HepG2 (cell line): ENCODE data around the gene PCNX1. TPM values are rescaled to one million over a fixed set of nuclear protein-coding genes. Genes with fewer than 3 reads are reported as not detected.

Experiments
- ATAC-seq: fragments of 200-7000 bp; cut with Tn5 transposase; 3 replicates; pipeline ENCODE4 v1.9.1; 2020; ENCODE audit warnings: mild to moderate bottlenecking, moderate library complexity
- BruUV-seq: library from RNA; stranded (reverse); fragments of 400-500 nt; replicated peaks from 2 replicates; lab custom pipeline; 2021; lab: Mats Ljungman, UMichigan
- CTCF ChIA-PET: fragments of 300-600 bp; formaldehyde crosslinking; extraction: SDS; loops from one replicate; lab custom pipeline; 2021; ENCODE audit warnings: low total read pairs, inconsistent platforms, low intra/inter-chr PET ratio; lab: Yijun Ruan, JAX
- POLR2A ChIA-PET: fragments of 350-600 bp; sonication (Branson Sonifier 250); formaldehyde crosslinking; loops from one replicate; lab custom pipeline; 2020; ENCODE audit warnings: antibody characterized with exemption, inconsistent platforms; lab: Yijun Ruan, JAX
- DNase-seq: peaks from one replicate; pipeline ENCODE4 v3.0.0-alpha.2; 2015; ENCODE audit warnings: low spot score
- FAIRE-seq: peaks from 3 replicates; lab custom pipeline; 2011; peaks lifted over from hg19 to GRCh38; lab: Jason Lieb, UNC
- H2AFZ ChIP-seq: one replicate; pipeline ENCODE4 v1.6.1; 2011; ENCODE audit warnings: low read length, inconsistent platforms
- H3K27ac ChIP-seq: fragments of 300-600 bp; 3 replicates; pipeline ENCODE4 v1.8.0; 2011; ENCODE audit warnings: mixed run types, mild to moderate bottlenecking, mixed read lengths, low read length, inconsistent platforms; ENCODE audit not compliant: insufficient read depth; ENCODE audit errors: extremely low read length
- H3K27me3 ChIP-seq, 2 experiments: fragments of 200-600 bp in 1 of 2; 2 replicates in 1 of 2; 3 replicates in 1 of 2; pipeline versions ENCODE4 v1.6.0 to v1.8.0; 2011; ENCODE audit warnings: low read length in 2 of 2, mild to moderate bottlenecking in 2 of 2, moderate library complexity in 2 of 2, inconsistent platforms in 1 of 2; ENCODE audit not compliant: insufficient read depth in 2 of 2, control insufficient read depth in 1 of 2
- H3K36me3 ChIP-seq, 2 experiments: fragments of 200-600 bp in 1 of 2; replicated peaks in 1 of 2; 2 replicates in 1 of 2; 3 replicates in 1 of 2; pipeline versions ENCODE4 v1.5.1 to v1.8.0; 2011; ENCODE audit warnings: low read length in 2 of 2, inconsistent platforms in 1 of 2; ENCODE audit not compliant: insufficient read depth in 2 of 2, control insufficient read depth in 1 of 2
- H3K4me1 ChIP-seq: 2 replicates; pipeline ENCODE4 v1.5.1; 2012; ENCODE audit warnings: low read length, inconsistent platforms; ENCODE audit not compliant: insufficient read depth
- H3K4me2 ChIP-seq: 2 replicates; pipeline ENCODE4 v1.6.0; 2011; ENCODE audit warnings: low read depth, low read length, inconsistent platforms
- H3K4me3 ChIP-seq, 3 experiments: fragments of 200-600 bp in 1 of 3; sonication (generic), shearing (Covaris generic) in 1 of 3; replicated peaks in 1 of 3; 2 replicates each; pipeline ENCODE4 v1.5.1; 2011 to 2016; ENCODE audit warnings: low read length in 3 of 3, inconsistent platforms in 2 of 3, low read depth in 2 of 3, mild to moderate bottlenecking in 2 of 3, control low read depth in 1 of 3, mixed read lengths in 1 of 3; ENCODE audit not compliant: insufficient read depth in 1 of 3
- H3K79me2 ChIP-seq: one replicate; pipeline ENCODE4 v1.6.1; 2011; ENCODE audit warnings: low read length, inconsistent platforms; ENCODE audit not compliant: insufficient read depth
- H3K9ac ChIP-seq: 2 replicates; pipeline ENCODE4 v1.6.0; 2011; ENCODE audit warnings: mild to moderate bottlenecking, low read depth, low read length, inconsistent platforms; ENCODE audit not compliant: insufficient read depth
- H3K9me3 ChIP-seq: 2 replicates; pipeline ENCODE4 v1.5.1; 2012; ENCODE audit warnings: mild to moderate bottlenecking, low read length
- H4K20me1 ChIP-seq: 2 replicates; pipeline ENCODE4 v1.6.0; 2011; ENCODE audit warnings: inconsistent platforms, mild to moderate bottlenecking, low read length, moderate library complexity; ENCODE audit not compliant: insufficient read depth
- CENPT ChIP-seq: sonication (generic); formaldehyde crosslinking; IDR thresholded peaks from 2 replicates; pipeline ENCODE4 v1.8.0; 2022; ENCODE audit warnings: low read depth, mild to moderate bottlenecking, moderate library complexity, missing genetic modification reagents
- EEA1 ChIP-seq: sonication (generic); formaldehyde crosslinking; IDR thresholded peaks from 2 replicates; pipeline ENCODE4 v1.5.1; 2020; ENCODE audit warnings: mild to moderate bottlenecking, missing genetic modification reagents, borderline replicate concordance
- HOMEZ ChIP-seq: IDR thresholded peaks from 2 replicates; pipeline ENCODE4 v1.6.1; 2016; ENCODE audit warnings: low read depth
- IKZF5 ChIP-seq: IDR thresholded peaks from 2 replicates; pipeline ENCODE4 v1.6.1; 2018; ENCODE audit warnings: missing genetic modification reagents, mild to moderate bottlenecking, missing compliant biosample characterization
- MIER2 ChIP-seq: IDR thresholded peaks from 2 replicates; pipeline ENCODE4 v1.6.1; 2016; ENCODE audit warnings: missing biosample characterization, missing genetic modification reagents
- MXD4 ChIP-seq: IDR thresholded peaks from 2 replicates; pipeline ENCODE4 v1.6.1; 2016; ENCODE audit warnings: mild to moderate bottlenecking, missing biosample characterization, missing genetic modification reagents
- POGZ ChIP-seq: sonication (generic); formaldehyde crosslinking; IDR thresholded peaks from 2 replicates; pipeline ENCODE4 v1.4.0; 2020; ENCODE audit warnings: mild to moderate bottlenecking, missing genetic modification reagents
- TARDBP ChIP-seq: sonication (generic); formaldehyde crosslinking; IDR thresholded peaks from 2 replicates; pipeline ENCODE4 v1.8.0; 2022; ENCODE audit warnings: mild to moderate bottlenecking, missing genetic modification reagents
- TRIM22 ChIP-seq: fragments of 450-650 bp; IDR thresholded peaks from 2 replicates; pipeline ENCODE4 v1.6.1; 2017
- ZFP62 ChIP-seq: sonication (generic); formaldehyde crosslinking; IDR thresholded peaks from 2 replicates; pipeline ENCODE4 v1.4.0; 2020; ENCODE audit warnings: missing genetic modification reagents
- ZMYM4 ChIP-seq: sonication (generic); formaldehyde crosslinking; IDR thresholded peaks from 2 replicates; pipeline ENCODE4 v1.8.1; 2023; ENCODE audit warnings: mild to moderate bottlenecking, missing genetic modification reagents
- ZNF235 ChIP-seq: sonication (generic); formaldehyde crosslinking; IDR thresholded peaks from 2 replicates; pipeline ENCODE4 v1.8.1; 2023; ENCODE audit warnings: mild to moderate bottlenecking, missing genetic modification reagents, borderline replicate concordance
- ZNF430 ChIP-seq: sonication (generic); formaldehyde crosslinking; IDR thresholded peaks from 2 replicates; pipeline ENCODE4 v1.9.0; 2021; ENCODE audit warnings: mild to moderate bottlenecking, missing genetic modification reagents
- ZNF550 ChIP-seq: sonication (generic); formaldehyde crosslinking; IDR thresholded peaks from 2 replicates; pipeline ENCODE4 v1.4.0; 2020; ENCODE audit warnings: mild to moderate bottlenecking, missing genetic modification reagents, borderline replicate concordance
- ZNF770 ChIP-seq: sonication (generic); formaldehyde crosslinking; IDR thresholded peaks from 2 replicates; pipeline ENCODE4 v1.5.0; 2020; ENCODE audit warnings: mild to moderate bottlenecking, missing genetic modification reagents
- ZNF788 ChIP-seq: sonication (generic); formaldehyde crosslinking; IDR thresholded peaks from 2 replicates; pipeline ENCODE4 v1.5.0; 2020; ENCODE audit warnings: mild to moderate bottlenecking, missing genetic modification reagents, borderline replicate concordance
- ZNF816 ChIP-seq: sonication (generic); formaldehyde crosslinking; IDR thresholded peaks from 2 replicates; pipeline ENCODE4 v1.8.0; 2022; ENCODE audit warnings: missing genetic modification reagents, mild to moderate bottlenecking, borderline replicate concordance
- ZSCAN5A ChIP-seq: sonication (generic); formaldehyde crosslinking; IDR thresholded peaks from 2 replicates; pipeline ENCODE4 v1.8.0; 2022; ENCODE audit warnings: mild to moderate bottlenecking, missing genetic modification reagents, borderline replicate concordance
- WGBS: methylation state at CpG from one replicate; pipeline ENCODE4 v1.1.6; 2017; ENCODE audit warnings: low lambda C conversion rate; 5-methylcytosine and 5-hydroxymethylcytosine counted together
- in situ Hi-C: cut with HindIII; loops from 2 replicates; pipeline ENCODE4 v1.10.0; 2017; ENCODE audit warnings: low pct_unique_long_range_greater_than_20kb; ENCODE audit not compliant: extremely low pct_ligation_motif_present
- intact Hi-C: fragments of 100-400 bp; cut with micrococcal nuclease; formaldehyde crosslinking; loops from one replicate; pipeline ENCODE4 v1.10.0; 2022; ENCODE audit not compliant: unreplicated experiment
- polyA plus RNA-seq, 8 experiments: library from polyadenylated mRNA; depleted of rRNA in 3 of 8; stranded (reverse) in 7 of 8; unstranded in 1 of 8; fragments of >200 nt; fragmentation: Illumina TruSeq in 4 of 8; extraction: Trizol in 4 of 8; gene quantifications; 2 replicates each; pipeline versions ENCODE4 v1.2.1 to v1.2.3, GENCODE V29; 2011 to 2016; ENCODE audit warnings: low read depth in 4 of 8, missing spikeins in 1 of 8, mixed read lengths in 1 of 8; ENCODE audit not compliant: insufficient read depth in 1 of 8
- total RNA-seq, 5 experiments: library from RNA; depleted of rRNA; stranded (reverse); fragments of >200 nt; fragmentation: Illumina TruSeq; extraction: Trizol; gene quantifications; 2 replicates each; pipeline ENCODE4 v1.2.3, GENCODE V29; 2016; ENCODE audit warnings: low read depth in 1 of 5

Gene PCNX1
- total and polyA plus RNA-seq, 2 of the 13 experiments (the other 11 are each of a cell fraction or from before 2014, with no cell fraction given): 24.9 to 30.3 TPM

- Histone ChIP-seq H3K4me3 (no peak overlapping the region), H3K9me3 (no peaks in the 10 kb centered on the region), H3K9ac (no peak overlapping the region), H3K36me3 (0 out of 5 replicates have a peak, but pooled peaks cover 0 to 4% of the 10 kb centered on the region in 2 experiments), H3K4me2 (no peak overlapping the region), H3K4me1 (peaks cover 8% of the 10 kb centered on the region), H2AFZ (no peak overlapping the region), H3K27ac (no peak overlapping the region), H3K27me3 (no peaks in the 10 kb centered on the region), H3K79me2 (no peaks in the 10 kb centered on the region), H4K20me1 (no peaks in the 10 kb centered on the region)
- no peak for FAIRE-seq
- ATAC-seq: no peak
- in situ Hi-C loops (no loop called here), intact Hi-C loops (no loop called here)
- CTCF ChIA-PET: no interaction called here
- no TSS peak for BruUV-seq
- peak; percentile 18 for DNase-seq
- 79% methylated on average over 5 of the region's 5 CpGs for WGBS
- POLR2A ChIA-PET: no interaction called here
- TF ChIP-seq IKZF5 (CRISPR knock-in tag) (no peak), ZNF235 (CRISPR knock-in tag) (no peak), ZMYM4 (peak; percentile 60), HOMEZ (CRISPR knock-in tag) (peak; percentile 86; the same call in 1 of the 2 replicates), EEA1 (CRISPR knock-in tag) (no peak), ZNF770 (CRISPR knock-in tag) (no peak), MXD4 (no peak), ZNF550 (CRISPR knock-in tag) (no peak), MIER2 (CRISPR knock-in tag) (no peak), ZSCAN5A (no peak), ZFP62 (CRISPR knock-in tag) (no peak), ZNF816 (CRISPR knock-in tag) (no peak), POGZ (CRISPR knock-in tag) (0 out of 2 replicates have a peak, but pooled peaks have one; percentile 37), ZNF430 (CRISPR knock-in tag) (no peak), ZNF788 (CRISPR knock-in tag) (no peak), TRIM22 (no peak), CENPT (CRISPR knock-in tag) (no peak), TARDBP (CRISPR knock-in tag) (no peak)
Observed at GRCh38 chr14:71001742-71002141, 94.5 kb downstream of the PCNX1 start.
